Endodermal cell (in vitro differentiated cells): ENCODE measurements around the gene PER2. TPM values are rescaled to one million over a fixed set of nuclear protein-coding genes. Genes with fewer than 3 reads are reported as not detected.

Source experiments
- DNase-seq: peaks from one replicate; pipeline ENCODE4 v3.0.0-alpha.2; 2017
- H3K27ac ChIP-seq: 2 replicates; pipeline ENCODE4 v1.5.1; 2013; ENCODE audit warnings: mild to moderate bottlenecking, low read depth, low read length, moderate library complexity
- H3K27me3 ChIP-seq: 2 replicates; pipeline ENCODE4 v1.6.1; 2013; ENCODE audit warnings: mild to moderate bottlenecking, low read length, moderate library complexity; ENCODE audit not compliant: insufficient read depth, control insufficient read depth, poor library complexity, severe bottlenecking
- H3K36me3 ChIP-seq: 2 replicates; pipeline ENCODE4 v1.7.0; 2013; ENCODE audit warnings: mild to moderate bottlenecking, low read length, moderate library complexity; ENCODE audit not compliant: control insufficient read depth, insufficient read depth
- H3K4me1 ChIP-seq: one replicate; pipeline ENCODE4 v1.7.0; 2013; ENCODE audit warnings: low read length; ENCODE audit not compliant: control insufficient read depth, insufficient read depth
- H3K4me3 ChIP-seq: 2 replicates; pipeline ENCODE4 v1.5.1; 2013; ENCODE audit warnings: mild to moderate bottlenecking, low read length, moderate library complexity
- H3K9ac ChIP-seq: 2 replicates; pipeline ENCODE4 v1.6.1; 2013; ENCODE audit warnings: mild to moderate bottlenecking, low read length, moderate library complexity; ENCODE audit not compliant: poor library complexity, severe bottlenecking; ENCODE audit errors: extremely low read depth
- H3K9me3 ChIP-seq: 2 replicates; pipeline ENCODE4 v1.6.1; 2013; ENCODE audit warnings: mild to moderate bottlenecking, low read length, moderate library complexity; ENCODE audit not compliant: control insufficient read depth
- H3K27ac Mint-ChIP-seq: 2 replicates; pipeline ENCODE4 v1.8.0; 2020; ENCODE audit warnings: mixed read lengths
- H3K27me3 Mint-ChIP-seq: 2 replicates; pipeline ENCODE4 v1.8.0; 2021; ENCODE audit warnings: mild to moderate bottlenecking, mixed read lengths; ENCODE audit not compliant: insufficient read depth
- H3K36me3 Mint-ChIP-seq: 2 replicates; pipeline ENCODE4 v1.8.0; 2020; ENCODE audit warnings: low read depth, mixed read lengths
- H3K4me1 Mint-ChIP-seq: 2 replicates; pipeline ENCODE4 v1.8.0; 2020; ENCODE audit warnings: mixed read lengths
- H3K4me3 Mint-ChIP-seq: 2 replicates; pipeline ENCODE4 v1.8.0; 2020; ENCODE audit warnings: mild to moderate bottlenecking, moderate library complexity, mixed read lengths
- H3K9me3 Mint-ChIP-seq: 2 replicates; pipeline ENCODE4 v1.8.0; 2020; ENCODE audit warnings: mild to moderate bottlenecking, mixed read lengths
- CTCF ChIP-seq: fragments of 200-600 bp; sonication (generic); conservative IDR thresholded peaks from 2 replicates; pipeline ENCODE4 v1.5.0; 2021; ENCODE audit warnings: antibody characterized with exemption, mild to moderate bottlenecking
- whole genome bisulfite sequencing, 2 experiments: methylation state at CpG; one replicate each; pipeline versions ENCODE4 v1.1.5 to v1.1.7; 2013; ENCODE audit warnings: missing lambda C conversion rate in 2 of 2, mixed read lengths in 1 of 2; ENCODE audit not compliant: insufficient coverage in 1 of 2, insufficient read length in 1 of 2; 5-methylcytosine and 5-hydroxymethylcytosine counted together
- total RNA-seq, 2 donors: library from RNA; stranded (reverse); fragmentation: NEBNext Ultra II Directional in 1 of 2; extraction: Animal tissue kit (Norgen Biotek cat#: 25700) in 1 of 2; gene quantifications; 2 replicates in 1 of 2; 3 replicates in 1 of 2; pipeline ENCODE4 v1.2.1, GENCODE V29; 2021

Gene PER2
- total RNA-seq, 2 donors from 2014 or later, result 9.7 to 13.5 TPM

- Histone ChIP-seq H3K36me3 (no peaks in the 10 kb centered on the region), H3K4me1 (no peaks in the 10 kb centered on the region), H3K9ac (no peak overlapping the region), H3K27ac (no peak overlapping the region), H3K9me3 (peaks cover 14% of the 10 kb centered on the region), H3K4me3 (no peak overlapping the region), H3K27me3 (peaks cover 45% of the 10 kb centered on the region)
- Mint-ChIP-seq H3K27ac (no peak overlapping the region), H3K9me3 (peaks cover 10% of the 10 kb centered on the region), H3K4me3 (no peak overlapping the region), H3K36me3 (no peaks in the 10 kb centered on the region), H3K4me1 (peaks cover 5% of the 10 kb centered on the region), H3K27me3 (peaks cover 19% of the 10 kb centered on the region)
- no peak for TF ChIP-seq CTCF
- DNase-seq, result no peak
- 84 to 88% methylated on average over 7 of the region's 7 CpGs for WGBS, 2 experiments
These were observed 81.4 kb downstream of the PER2 start for GRCh38 chr2:238207006-238207405.

GRCh38 chr2:238203973-238204683 is 84.3 kb downstream of the PER2 start:
- Histone ChIP-seq H3K27ac (peak overlapping the region; percentile 71), H3K36me3 (no peaks in the 10 kb centered on the region), H3K4me3 (peak overlapping the region; percentile 81), H3K27me3 (peaks cover 20% of the 10 kb centered on the region), H3K9ac (peak overlapping the region; percentile 40), H3K9me3 (peaks cover 14% of the 10 kb centered on the region), H3K4me1 (peaks cover 2% of the 10 kb centered on the region)
- TF ChIP-seq CTCF, result no peak
- H3K4me1 Mint-ChIP-seq, result peaks cover 13% of the 10 kb centered on the region
- H3K27me3 Mint-ChIP-seq, result peaks cover 10% of the 10 kb centered on the region
- WGBS, 2 experiments, result 77 to 81% methylated on average over 12 to 18 of the region's 18 CpGs
- no peak for DNase-seq
- H3K9me3 Mint-ChIP-seq, result peaks cover 10% of the 10 kb centered on the region
- H3K36me3 Mint-ChIP-seq, result no peaks in the 10 kb centered on the region
- peak overlapping the region; percentile 81 for H3K4me3 Mint-ChIP-seq
- peak overlapping the region; percentile 52 for H3K27ac Mint-ChIP-seq

- Histone ChIP-seq H3K27ac (peak within 1 kb of the TSS; percentile 71), H3K27me3 (peaks cover 12% of the 10 kb centered on the region), H3K36me3 (no peaks in the 10 kb centered on the region), H3K9me3 (peaks cover 14% of the 10 kb centered on the region), H3K4me3 (peak within 1 kb of the TSS; percentile 94), H3K4me1 (peaks cover 2% of the 10 kb centered on the region), H3K9ac (peak within 1 kb of the TSS; percentile 69)
- peak; percentile 93 for DNase-seq
- Mint-ChIP-seq H3K27ac (peak within 1 kb of the TSS; percentile 52), H3K9me3 (peaks cover 10% of the 10 kb centered on the region), H3K27me3 (peaks cover 10% of the 10 kb centered on the region), H3K4me1 (peaks cover 16% of the 10 kb centered on the region), H3K36me3 (no peaks in the 10 kb centered on the region), H3K4me3 (peak within 1 kb of the TSS; percentile 81)
- no peak for TF ChIP-seq CTCF
- 0 to 1% methylated on average over 21 to 126 of the region's 126 CpGs for WGBS, 2 experiments
These were observed 85.1 kb downstream of the PER2 start, which contains the start of gene ILKAP for GRCh38 chr2:238203094-238203972. Gene ILKAP, minus strand, starts transcription at chr2:238203695. Its CDS starts 142 bp downstream, at chr2:238203553.
